NK-92 (cell line): ENCODE results near the gene SMOC1.

ENCODE experiments used
- DNase-seq: peaks from one replicate; lab custom pipeline; 2025; ENCODE audit not compliant: unreplicated experiment; lab: John Stamatoyannopoulos, UW

Gene SMOC1

GRCh38 chr14:70080076-70080475 is 200.9 kb downstream of the SMOC1 start:
- DNase-seq, result no peak
